HG03095 (cell line): Measurements from ENCODE around the gene SLC6A6.

Experiments
- ATAC-seq: cut with Tn5 transposase; IDR thresholded peaks from one replicate; pipeline ENCODE4 v1.9.1; 2021; ENCODE audit warnings: moderate library complexity; ENCODE audit not compliant: unreplicated experiment

Gene SLC6A6

GRCh38 chr3:14517601-14518431 is 115.4 kb downstream of the SLC6A6 start:
- no peak for ATAC-seq

- no peak for ATAC-seq
Observed at GRCh38 chr3:14518432-14518802, 116.0 kb downstream of the SLC6A6 start.

GRCh38 chr3:14518893-14519292 is 116.5 kb downstream of the SLC6A6 start:
- ATAC-seq: no peak

- no peak for ATAC-seq
Observed at GRCh38 chr3:14519406-14519805, 117.0 kb downstream of the SLC6A6 start.

GRCh38 chr3:14520149-14520548 is 117.7 kb downstream of the SLC6A6 start:
- ATAC-seq: no peak

- ATAC-seq: no peak
Observed at GRCh38 chr3:14520967-14521366, 118.6 kb downstream of the SLC6A6 start.

- no peak for ATAC-seq
Observed at GRCh38 chr3:14521611-14522010, 119.2 kb downstream of the SLC6A6 start.

- no peak for ATAC-seq
Observed at GRCh38 chr3:14522129-14522691, 119.8 kb downstream of the SLC6A6 start.

GRCh38 chr3:14522768-14523167 is 120.4 kb downstream of the SLC6A6 start:
- no peak for ATAC-seq

- ATAC-seq: no peak
Observed at GRCh38 chr3:14523792-14524191, 121.4 kb downstream of the SLC6A6 start.

- no peak for ATAC-seq
Observed at GRCh38 chr3:14524311-14524711, 121.9 kb downstream of the SLC6A6 start.

- no peak for ATAC-seq
Observed at GRCh38 chr3:14524920-14525660, 122.7 kb downstream of the SLC6A6 start.

- ATAC-seq: no peak
Observed at GRCh38 chr3:14525685-14526631, 123.6 kb downstream of the SLC6A6 start.

- no peak for ATAC-seq
Observed at GRCh38 chr3:14528081-14528480, 125.7 kb downstream of the SLC6A6 start.

GRCh38 chr3:14531856-14532395 is 129.5 kb downstream of the SLC6A6 start:
- ATAC-seq: no peak

GRCh38 chr3:14532691-14533456 is 130.5 kb downstream of the SLC6A6 start:
- ATAC-seq: no peak

GRCh38 chr3:14533457-14533958 is 131.1 kb downstream of the SLC6A6 start:
- ATAC-seq: no peak

GRCh38 chr3:14534516-14535191 is 132.2 kb downstream of the SLC6A6 start:
- ATAC-seq: no peak

- ATAC-seq: no peak
Observed at GRCh38 chr3:14535616-14536015, 133.2 kb downstream of the SLC6A6 start.
